ENCODE measurements around the gene PDP2.

DNA sequence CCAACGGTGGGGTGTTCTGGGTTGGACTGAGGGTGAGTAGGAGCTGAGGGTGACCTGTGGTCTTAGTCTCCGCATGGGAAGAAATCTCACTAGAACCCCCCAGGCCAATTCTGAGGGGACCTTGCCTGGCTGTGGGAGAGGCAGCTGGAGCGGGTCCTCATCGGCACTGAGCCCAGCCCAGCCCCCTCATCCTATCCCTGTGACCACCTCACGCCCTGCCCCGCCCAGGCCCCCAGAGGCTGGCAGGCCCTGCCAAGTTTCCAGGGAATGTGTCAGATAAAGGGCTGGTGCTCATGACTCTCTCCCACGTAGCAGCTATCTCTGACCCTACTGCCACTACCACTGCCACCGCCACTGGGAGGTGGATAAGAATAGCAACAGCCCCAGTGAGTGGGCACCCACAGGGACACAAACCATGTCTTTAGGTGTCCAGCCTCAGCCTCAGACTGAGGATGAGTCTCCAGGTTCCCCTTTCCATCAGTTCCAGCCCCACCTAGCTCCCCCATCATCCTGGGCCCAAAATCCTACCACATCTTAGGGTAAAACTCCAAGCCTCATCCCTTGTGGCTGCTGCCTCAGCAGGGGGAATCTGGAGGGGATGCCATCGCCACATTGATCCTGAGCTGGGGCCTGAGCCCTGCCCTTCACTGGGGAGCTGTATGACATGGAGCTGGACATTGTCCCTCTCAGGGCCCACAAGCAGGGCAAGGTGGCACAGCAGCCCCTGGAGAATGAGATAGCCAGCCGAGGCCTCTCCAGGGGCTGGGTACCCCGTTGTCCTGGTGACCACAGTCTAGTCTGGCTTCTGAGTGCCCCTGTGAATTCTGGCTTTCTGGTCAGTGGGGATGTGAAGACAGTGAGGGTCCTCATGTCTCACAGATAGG, 23.5 kb downstream of the PDP2 start:
- TF ChIP-seq, protein P1, sequence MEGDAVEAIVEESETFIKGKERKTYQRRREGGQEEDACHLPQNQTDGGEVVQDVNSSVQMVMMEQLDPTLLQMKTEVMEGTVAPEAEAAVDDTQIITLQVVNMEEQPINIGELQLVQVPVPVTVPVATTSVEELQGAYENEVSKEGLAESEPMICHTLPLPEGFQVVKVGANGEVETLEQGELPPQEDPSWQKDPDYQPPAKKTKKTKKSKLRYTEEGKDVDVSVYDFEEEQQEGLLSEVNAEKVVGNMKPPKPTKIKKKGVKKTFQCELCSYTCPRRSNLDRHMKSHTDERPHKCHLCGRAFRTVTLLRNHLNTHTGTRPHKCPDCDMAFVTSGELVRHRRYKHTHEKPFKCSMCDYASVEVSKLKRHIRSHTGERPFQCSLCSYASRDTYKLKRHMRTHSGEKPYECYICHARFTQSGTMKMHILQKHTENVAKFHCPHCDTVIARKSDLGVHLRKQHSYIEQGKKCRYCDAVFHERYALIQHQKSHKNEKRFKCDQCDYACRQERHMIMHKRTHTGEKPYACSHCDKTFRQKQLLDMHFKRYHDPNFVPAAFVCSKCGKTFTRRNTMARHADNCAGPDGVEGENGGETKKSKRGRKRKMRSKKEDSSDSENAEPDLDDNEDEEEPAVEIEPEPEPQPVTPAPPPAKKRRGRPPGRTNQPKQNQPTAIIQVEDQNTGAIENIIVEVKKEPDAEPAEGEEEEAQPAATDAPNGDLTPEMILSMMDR (IDR thresholded peaks at IDR 0.05; ENCODE audit: extremely low read depth in 1 of 2, insufficient read depth in 1 of 2, low read depth in 1 of 2, low read length in 2 of 2) = no peak
- TF ChIP-seq POLR2A (IDR thresholded peaks at IDR 0.05; ENCODE audit: low read depth, low read length) = no peak
